SK-N-SH treated with all-trans-retinoic acid at 6 μM for 48 hours (cell line): Measurements from ENCODE around the gene KRTAP22-2.

ENCODE experiments used
- CSDC2 ChIP-seq: fragments of 250-450 bp; sonication (Bioruptor Pico); IDR thresholded peaks from 2 replicates; pipeline ENCODE4 v1.5.0; 2020; ENCODE audit warnings: mild to moderate bottlenecking, moderate library complexity
- PATZ1 ChIP-seq: fragments of 250-450 bp; sonication (Bioruptor Pico); IDR thresholded peaks from 2 replicates; pipeline ENCODE4 v1.8.0; 2020; ENCODE audit warnings: mild to moderate bottlenecking, moderate library complexity, borderline replicate concordance
- TCF4 ChIP-seq: fragments of 250-450 bp; sonication (Bioruptor Pico); IDR thresholded peaks from 2 replicates; pipeline ENCODE4 v1.8.0; 2021; ENCODE audit warnings: mild to moderate bottlenecking, moderate library complexity, borderline replicate concordance
- ZNF70 ChIP-seq: fragments of 450-650 bp; formaldehyde crosslinking; IDR thresholded peaks from 2 replicates; pipeline ENCODE4 v1.5.0; 2020; ENCODE audit warnings: mild to moderate bottlenecking, moderate library complexity
- TF ChIP-seq, protein P1 (sequence below): fragments of 250-450 bp; sonication (Bioruptor Pico); IDR thresholded peaks from 2 replicates; pipeline ENCODE4 v1.5.0; 2020; ENCODE audit warnings: mild to moderate bottlenecking, moderate library complexity

GRCh38 chr21:30628109-30628508 is 37.9 kb upstream of the KRTAP22-2 start:
- TF ChIP-seq, protein P1, sequence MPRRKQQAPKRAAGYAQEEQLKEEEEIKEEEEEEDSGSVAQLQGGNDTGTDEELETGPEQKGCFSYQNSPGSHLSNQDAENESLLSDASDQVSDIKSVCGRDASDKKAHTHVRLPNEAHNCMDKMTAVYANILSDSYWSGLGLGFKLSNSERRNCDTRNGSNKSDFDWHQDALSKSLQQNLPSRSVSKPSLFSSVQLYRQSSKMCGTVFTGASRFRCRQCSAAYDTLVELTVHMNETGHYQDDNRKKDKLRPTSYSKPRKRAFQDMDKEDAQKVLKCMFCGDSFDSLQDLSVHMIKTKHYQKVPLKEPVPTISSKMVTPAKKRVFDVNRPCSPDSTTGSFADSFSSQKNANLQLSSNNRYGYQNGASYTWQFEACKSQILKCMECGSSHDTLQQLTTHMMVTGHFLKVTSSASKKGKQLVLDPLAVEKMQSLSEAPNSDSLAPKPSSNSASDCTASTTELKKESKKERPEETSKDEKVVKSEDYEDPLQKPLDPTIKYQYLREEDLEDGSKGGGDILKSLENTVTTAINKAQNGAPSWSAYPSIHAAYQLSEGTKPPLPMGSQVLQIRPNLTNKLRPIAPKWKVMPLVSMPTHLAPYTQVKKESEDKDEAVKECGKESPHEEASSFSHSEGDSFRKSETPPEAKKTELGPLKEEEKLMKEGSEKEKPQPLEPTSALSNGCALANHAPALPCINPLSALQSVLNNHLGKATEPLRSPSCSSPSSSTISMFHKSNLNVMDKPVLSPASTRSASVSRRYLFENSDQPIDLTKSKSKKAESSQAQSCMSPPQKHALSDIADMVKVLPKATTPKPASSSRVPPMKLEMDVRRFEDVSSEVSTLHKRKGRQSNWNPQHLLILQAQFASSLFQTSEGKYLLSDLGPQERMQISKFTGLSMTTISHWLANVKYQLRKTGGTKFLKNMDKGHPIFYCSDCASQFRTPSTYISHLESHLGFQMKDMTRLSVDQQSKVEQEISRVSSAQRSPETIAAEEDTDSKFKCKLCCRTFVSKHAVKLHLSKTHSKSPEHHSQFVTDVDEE (CRISPR knock-in tag), result no peak
- TF ChIP-seq TCF4 (CRISPR knock-in tag), result no peak
- TF ChIP-seq PATZ1 (CRISPR knock-in tag), result no peak
- no peak for TF ChIP-seq CSDC2 (CRISPR knock-in tag)
- no peak for TF ChIP-seq ZNF70 (CRISPR knock-in tag)
